ENCODE results near the gene CBLC. TPM values are rescaled to one million over a fixed set of nuclear protein-coding genes. Genes with fewer than 3 reads are reported as not detected.
"Not testable (repeated sequence)": the region's sequence is repeated elsewhere in the genome, so short reads cannot be mapped to it uniquely, and the experiment has no call there.

CBLC gene
- total RNA-seq, 1 donor from 2014 or later = 16.2 TPM

- peaks cover 11% of the 10 kb centered on the region for H3K27me3 Mint-ChIP-seq
- peaks cover 1% of the 10 kb centered on the region for H3K4me1 Mint-ChIP-seq (ENCODE audit: low read depth)
- peak; percentile 83 for TF ChIP-seq CTCF (IDR thresholded peaks at IDR 0.05; ENCODE audit: unreplicated experiment)
- no peak overlapping the region for H3K4me3 Mint-ChIP-seq (ENCODE audit: low read depth)
- DNase-seq (ENCODE audit: low spot score, unreplicated experiment) = peak; percentile 87
- H3K9me3 Mint-ChIP-seq (ENCODE audit: low read depth) = peaks cover 4% of the 10 kb centered on the region
- peaks cover 2% of the 10 kb centered on the region for H3K36me3 Mint-ChIP-seq (ENCODE audit: insufficient read depth)
- peak overlapping the region; percentile 75 for H3K27ac Mint-ChIP-seq
Measured at GRCh38 chr19:44770550-44771257, 7.0 kb upstream of the CBLC start.

- H3K27me3 Mint-ChIP-seq = peaks cover 11% of the 10 kb centered on the region
- DNase-seq (ENCODE audit: low spot score, unreplicated experiment) = not testable (repeated sequence)
Measured at GRCh38 chr19:44772144-44772543, 5.5 kb upstream of the CBLC start.

GRCh38 chr19:44772959-44773358 is 4.7 kb upstream of the CBLC start:
- DNase-seq (ENCODE audit: low spot score, unreplicated experiment) = no peak
- no peak overlapping the region for H3K4me3 Mint-ChIP-seq (ENCODE audit: low read depth)
- peaks cover 4% of the 10 kb centered on the region for H3K9me3 Mint-ChIP-seq (ENCODE audit: low read depth)
- peaks cover 2% of the 10 kb centered on the region for H3K36me3 Mint-ChIP-seq (ENCODE audit: insufficient read depth)
- H3K27ac Mint-ChIP-seq = no peak overlapping the region
- peaks cover 5% of the 10 kb centered on the region for H3K4me1 Mint-ChIP-seq (ENCODE audit: low read depth)
- peaks cover 7% of the 10 kb centered on the region for H3K27me3 Mint-ChIP-seq
- TF ChIP-seq CTCF (IDR thresholded peaks at IDR 0.05; ENCODE audit: unreplicated experiment) = no peak

More at GRCh38 chr19:44772144-44772543, 5.5 kb upstream of the CBLC start:
- not testable (repeated sequence) for H3K9me3 Mint-ChIP-seq (ENCODE audit: low read depth); H3K4me3 Mint-ChIP-seq (ENCODE audit: low read depth); H3K27ac Mint-ChIP-seq; H3K4me1 Mint-ChIP-seq (ENCODE audit: low read depth); H3K36me3 Mint-ChIP-seq (ENCODE audit: insufficient read depth)

GRCh38 chr19:44775676-44776240 is 1.9 kb upstream of the CBLC start:
- Mint-ChIP-seq H3K36me3 (ENCODE audit: insufficient read depth) (no peaks in the 10 kb centered on the region), H3K4me3 (ENCODE audit: low read depth) (no peak overlapping the region), H3K4me1 (ENCODE audit: low read depth) (peaks cover 5% of the 10 kb centered on the region), H3K9me3 (ENCODE audit: low read depth) (no peaks in the 10 kb centered on the region), H3K27me3 (peaks cover 7% of the 10 kb centered on the region), H3K27ac (no peak overlapping the region)
- DNase-seq (ENCODE audit: low spot score, unreplicated experiment) = no peak
- no peak for TF ChIP-seq CTCF (IDR thresholded peaks at IDR 0.05; ENCODE audit: unreplicated experiment)

GRCh38 chr19:44776402-44777096 is 1.1 kb upstream of the CBLC start:
- no peak for DNase-seq (ENCODE audit: low spot score, unreplicated experiment)
- H3K4me1 Mint-ChIP-seq (ENCODE audit: low read depth) = peaks cover 4% of the 10 kb centered on the region
- no peak for TF ChIP-seq CTCF (IDR thresholded peaks at IDR 0.05; ENCODE audit: unreplicated experiment)
- no peaks in the 10 kb centered on the region for H3K36me3 Mint-ChIP-seq (ENCODE audit: insufficient read depth)
- H3K9me3 Mint-ChIP-seq (ENCODE audit: low read depth) = no peaks in the 10 kb centered on the region
- H3K4me3 Mint-ChIP-seq (ENCODE audit: low read depth) = no peak overlapping the region
- H3K27me3 Mint-ChIP-seq = peaks cover 7% of the 10 kb centered on the region
- H3K27ac Mint-ChIP-seq = peak overlapping the region; percentile 77

All from progenitor cell of endocrine pancreas (in vitro differentiated cells).